DMS 273 (cell line): ENCODE results near the gene ZYG11B.
"Not testable (repeated sequence)": the region's sequence is repeated elsewhere in the genome, so short reads cannot be mapped to it uniquely, and the experiment has no call there.

Experiments
- DNase-seq: peaks from one replicate; lab custom pipeline; 2025; ENCODE audit not compliant: unreplicated experiment; lab: John Stamatoyannopoulos, UW

ZYG11B gene

DNA sequence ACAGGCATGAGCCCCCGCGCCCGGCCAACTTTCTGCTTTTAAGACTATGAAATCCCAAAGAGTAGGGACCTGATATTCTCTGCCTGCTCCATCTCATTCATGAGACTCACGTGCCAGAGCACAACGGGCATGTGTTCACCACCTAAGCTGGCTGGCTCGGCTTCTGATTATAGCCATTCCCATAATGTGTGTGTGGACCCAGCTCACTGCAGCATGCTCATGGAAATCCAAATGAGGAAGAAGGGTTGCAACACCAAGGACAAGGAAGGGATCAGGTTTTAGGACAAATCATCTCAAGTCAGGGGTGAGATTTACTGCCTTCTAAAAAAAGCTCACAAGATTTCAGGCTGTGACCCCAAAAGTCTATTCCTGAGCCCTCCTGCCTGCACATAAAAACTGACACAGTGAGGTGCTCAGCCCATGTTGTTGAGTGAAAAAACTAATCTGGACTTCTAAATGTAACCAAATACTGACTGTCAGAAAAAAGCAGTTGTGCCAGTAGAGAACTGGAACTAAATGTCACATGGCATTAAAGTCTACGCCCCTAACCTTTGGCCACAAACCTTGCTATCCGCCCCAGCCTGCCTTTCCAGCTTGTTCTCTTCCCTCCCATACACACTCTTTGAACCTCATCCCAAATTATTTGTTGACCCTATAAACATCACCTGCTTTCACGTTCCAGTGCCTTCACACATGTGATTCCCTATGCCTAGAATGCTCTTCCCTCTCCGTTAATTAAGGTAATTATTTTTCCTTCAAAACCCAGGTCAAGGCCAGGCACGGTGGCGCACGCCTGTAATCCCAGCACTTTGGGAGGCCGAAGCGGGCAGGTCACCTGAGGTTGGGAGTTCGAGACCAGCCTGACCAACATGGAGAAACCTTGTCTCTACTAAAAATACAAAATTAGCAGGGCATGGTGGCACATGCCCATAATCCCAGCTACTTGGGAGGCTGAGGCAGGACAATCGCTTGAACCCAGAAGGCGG is 19.0 kb upstream of the ZYG11B start:
- no peak for DNase-seq

GRCh38 chr1:52707927-52708655 is 18.2 kb upstream of the ZYG11B start:
- no peak for DNase-seq

DNA sequence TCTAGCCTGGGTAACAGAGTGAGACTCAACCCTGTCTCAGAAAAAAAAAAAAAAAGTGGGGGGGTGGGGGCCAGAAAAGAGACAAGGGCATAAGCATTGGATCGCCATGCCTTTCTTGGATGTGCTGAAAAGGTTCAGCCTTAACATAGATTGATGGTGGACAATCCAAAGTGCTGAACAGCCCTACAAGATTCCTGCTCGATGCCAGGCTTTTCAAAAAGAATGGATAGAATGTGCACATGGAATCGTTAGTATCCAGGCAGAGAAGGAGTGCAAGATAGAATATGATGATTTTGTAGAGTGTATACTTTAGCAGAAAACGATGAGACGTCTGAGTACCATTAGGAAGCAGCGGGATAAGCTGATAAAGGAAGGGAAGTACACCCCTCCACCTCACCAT is 17.2 kb upstream of the ZYG11B start:
- no peak for DNase-seq

- no peak for DNase-seq
These were observed 12.7 kb upstream of the ZYG11B start for GRCh38 chr1:52713590-52713989.

DNA sequence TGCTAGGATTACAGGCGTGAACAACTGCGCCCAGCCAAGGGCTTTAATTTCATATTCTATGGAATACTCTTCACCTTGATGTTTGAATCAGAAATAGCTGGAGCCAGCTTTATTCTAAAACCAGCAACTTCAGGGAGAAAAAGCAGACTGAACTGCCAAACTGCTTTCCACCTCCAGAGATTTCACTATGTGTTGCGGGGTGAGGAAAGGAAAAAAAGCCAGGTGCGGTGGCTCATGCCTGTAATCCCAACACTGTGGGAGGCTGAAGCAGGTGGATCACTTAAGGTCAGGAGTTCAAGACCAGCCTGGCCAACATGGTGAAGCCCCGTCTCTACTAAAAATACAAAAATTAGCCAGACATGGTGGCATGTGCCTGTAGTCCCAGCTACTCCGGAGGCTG is 11.0 kb upstream of the ZYG11B start:
- DNase-seq = not testable (repeated sequence)

DNA sequence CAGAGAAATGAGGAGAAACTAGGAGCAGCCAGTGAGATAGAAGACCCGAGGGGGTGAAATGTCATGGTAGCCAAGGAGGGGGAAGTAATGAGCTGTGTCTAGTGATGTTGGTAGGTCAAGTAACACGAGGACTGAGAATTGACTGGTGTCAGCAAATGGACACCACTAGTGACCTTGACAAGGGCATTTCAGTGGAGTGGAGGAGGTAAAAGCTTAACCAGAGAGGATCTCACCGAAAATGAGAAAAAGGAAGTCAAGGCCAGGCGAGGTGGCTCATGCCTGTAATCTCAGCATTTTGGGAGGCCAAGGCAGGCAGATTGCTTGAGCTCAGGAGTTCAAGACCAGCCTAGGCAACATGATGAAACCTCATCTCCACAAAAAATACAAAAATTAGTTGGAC is 3.0 kb upstream of the ZYG11B start:
- no peak for DNase-seq

- DNase-seq = no peak
These were observed 369 bp upstream of the ZYG11B start for GRCh38 chr1:52725903-52726264.

DNA sequence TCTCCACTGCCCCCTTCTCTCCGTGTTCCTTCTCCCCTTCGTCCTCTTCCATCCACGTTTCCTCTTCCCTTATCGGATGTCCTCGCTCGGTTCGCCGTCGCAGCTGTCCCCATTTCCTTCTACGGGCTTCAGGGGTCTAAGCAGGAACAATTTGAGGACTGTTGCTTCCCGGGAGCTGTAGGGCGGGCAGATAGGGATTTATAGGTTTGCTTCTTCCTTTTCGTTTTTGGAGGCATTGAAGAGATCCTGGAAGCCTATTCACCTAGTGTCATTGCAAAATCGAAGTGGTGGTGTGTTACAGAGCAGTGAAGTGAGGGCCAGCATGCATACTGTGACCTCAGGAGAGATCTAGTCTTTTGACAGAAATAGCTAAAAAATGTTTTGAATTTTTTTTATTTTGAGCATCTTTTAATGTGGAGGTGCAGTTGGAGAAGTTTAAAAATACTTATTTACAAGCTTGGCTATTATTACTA is 897 bp downstream of the ZYG11B start:
- DNase-seq = peak; percentile 36

DNA sequence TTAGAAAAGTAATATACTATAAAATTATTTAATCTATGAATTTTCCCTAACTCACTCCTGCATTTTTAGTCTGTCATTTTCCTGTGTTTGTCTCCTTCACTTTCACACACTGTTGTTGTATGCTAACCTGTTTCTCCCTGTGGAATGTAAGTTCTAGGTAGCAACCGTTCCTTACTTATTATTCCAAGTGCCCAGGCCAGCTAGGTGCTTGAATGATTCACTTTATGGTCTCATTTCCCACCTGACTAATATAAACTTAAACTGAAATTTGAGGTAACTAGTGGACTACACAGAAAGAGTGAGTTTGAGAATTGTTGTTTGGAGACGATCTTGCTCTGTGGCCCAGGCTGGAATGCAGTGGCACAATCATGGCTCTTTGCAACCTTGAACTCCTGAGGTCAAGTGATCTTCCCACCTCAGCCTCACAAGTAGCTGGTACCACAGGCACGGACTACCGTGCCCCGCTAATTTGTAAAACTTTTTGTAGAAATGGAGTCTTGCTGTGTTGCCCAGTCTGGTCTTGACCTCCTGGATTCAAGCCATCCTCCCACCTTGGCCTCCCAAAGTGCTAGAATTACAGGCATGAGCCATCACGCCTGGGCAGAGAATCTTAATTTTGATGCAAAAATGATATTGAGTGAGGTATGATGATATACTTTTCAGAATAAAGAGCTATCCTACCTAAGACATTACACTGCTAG is 1.9 kb downstream of the ZYG11B start:
- DNase-seq = no peak

DNA sequence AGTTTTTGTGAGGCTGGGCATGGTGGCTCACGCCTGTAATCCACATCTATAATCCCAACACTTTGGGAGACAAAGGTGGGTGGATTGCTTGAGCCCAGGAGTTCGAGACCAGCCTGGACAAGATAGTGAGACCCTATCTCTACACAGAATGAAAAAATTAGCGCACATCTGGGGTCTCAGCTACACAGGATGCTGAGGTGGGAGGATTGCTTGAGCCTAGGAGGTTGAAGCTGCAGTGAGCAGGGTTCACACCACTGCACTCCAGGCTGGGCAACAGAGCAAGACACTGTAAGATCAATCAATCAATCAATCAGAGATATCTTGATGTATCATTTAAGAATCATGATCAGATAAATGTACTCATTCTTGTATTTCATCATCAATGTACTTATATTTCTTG is 7.1 kb downstream of the ZYG11B start:
- no peak for DNase-seq

DNA sequence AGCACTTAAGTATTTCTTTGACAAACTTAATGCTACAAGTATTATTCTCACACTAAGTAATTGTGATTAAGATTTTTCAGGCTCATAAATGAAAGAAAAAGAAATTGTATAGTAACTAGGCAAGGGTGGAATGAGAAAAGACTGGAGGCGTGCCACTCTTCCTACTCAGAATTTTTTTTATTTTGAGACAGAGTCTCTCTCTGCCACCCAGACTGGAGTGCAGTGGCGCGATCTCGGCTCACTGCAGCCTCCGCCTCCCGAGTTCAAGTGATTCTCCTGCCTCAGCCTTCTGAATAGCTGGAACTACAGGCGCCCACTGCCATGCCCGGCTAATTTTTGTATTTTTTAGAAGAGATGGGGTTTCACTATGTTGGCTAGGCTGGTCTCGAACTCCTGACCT is 9.1 kb downstream of the ZYG11B start:
- not testable (repeated sequence) for DNase-seq

GRCh38 chr1:52738148-52738547 is 11.9 kb downstream of the ZYG11B start:
- no peak for DNase-seq

GRCh38 chr1:52738893-52739292 is 12.6 kb downstream of the ZYG11B start:
- no peak for DNase-seq

DNA sequence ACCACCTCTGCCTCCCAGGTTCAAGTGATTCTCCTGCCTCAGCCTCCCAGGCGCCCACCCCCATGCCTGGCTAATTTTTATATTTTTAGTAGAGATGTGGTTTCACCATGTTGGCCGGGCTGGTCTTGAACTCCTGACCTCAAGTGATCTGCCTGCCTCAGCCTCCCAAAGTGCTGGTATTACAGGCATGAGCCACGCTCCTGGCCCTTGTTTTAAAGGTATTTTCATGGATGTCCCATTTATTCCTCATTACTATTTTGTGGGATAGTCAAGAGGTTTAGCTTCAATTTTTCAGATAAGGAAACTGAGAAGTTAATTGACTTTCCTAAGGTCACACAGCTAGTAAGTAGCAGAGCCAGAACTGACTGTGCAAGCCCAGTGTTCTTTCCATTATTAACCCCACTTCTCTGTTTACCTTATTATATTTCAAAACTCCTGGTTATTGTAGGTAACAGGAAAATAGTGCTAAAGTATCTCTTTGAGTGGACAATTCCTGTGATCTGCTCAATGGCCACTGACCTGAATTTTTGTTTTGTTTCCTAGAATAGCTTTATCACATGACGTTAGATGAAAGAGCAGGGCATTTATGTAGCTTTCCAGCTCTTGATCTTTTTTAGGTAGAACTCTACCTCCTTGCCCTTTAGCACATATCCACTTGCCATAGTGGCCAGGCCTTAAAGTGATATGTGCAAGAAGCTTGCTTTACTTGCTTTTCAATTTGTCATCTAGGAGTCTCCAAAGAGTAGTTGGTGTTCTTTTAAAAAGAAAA is 13.6 kb downstream of the ZYG11B start:
- no peak for DNase-seq

GRCh38 chr1:52741259-52741658 is 15.0 kb downstream of the ZYG11B start:
- DNase-seq = no peak

DNA sequence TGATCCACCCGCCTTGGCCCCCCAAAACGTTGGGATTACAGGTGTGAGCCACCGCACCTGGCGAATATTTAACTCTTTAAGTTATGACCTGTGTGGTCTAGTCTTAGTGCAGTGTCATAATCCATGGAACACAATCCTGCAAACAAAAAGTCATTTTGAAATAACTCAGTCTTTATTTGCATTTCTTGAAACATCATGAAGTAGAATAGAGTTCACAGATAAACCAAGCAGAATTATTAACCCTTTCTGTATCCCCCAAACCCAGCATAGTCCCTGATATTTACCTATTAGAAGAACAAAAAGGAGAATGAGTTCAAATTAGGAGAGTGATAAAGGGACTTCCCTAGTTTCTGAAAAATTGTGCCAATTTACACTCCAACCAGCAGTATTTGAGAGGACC is 19.9 kb downstream of the ZYG11B start:
- no peak for DNase-seq

DNA sequence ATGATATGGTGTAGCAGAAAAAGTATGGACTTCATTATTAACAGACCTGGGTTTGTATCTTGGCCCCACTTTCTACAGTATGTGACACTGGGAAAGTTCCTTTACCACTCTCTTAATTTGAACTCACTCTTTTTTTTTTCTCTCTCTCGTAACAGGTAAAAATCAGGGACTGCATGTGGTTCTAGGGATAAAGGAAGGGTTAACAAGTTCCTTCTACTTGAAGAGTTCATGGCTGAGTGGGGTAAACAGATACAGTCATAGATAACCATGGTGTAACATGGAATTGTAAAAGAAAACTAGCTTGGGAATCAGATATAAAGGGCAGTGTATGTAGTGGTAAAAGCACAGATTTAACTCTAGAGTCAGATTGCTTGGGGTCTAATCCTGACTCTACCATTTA is 21.2 kb downstream of the ZYG11B start:
- no peak for DNase-seq

GRCh38 chr1:52748119-52748518 is 21.9 kb downstream of the ZYG11B start:
- peak; percentile 11 for DNase-seq

- DNase-seq = not testable (repeated sequence)
These were observed 23.2 kb downstream of the ZYG11B start for GRCh38 chr1:52749496-52749895.

GRCh38 chr1:52750139-52750538 is 23.9 kb downstream of the ZYG11B start:
- not testable (repeated sequence) for DNase-seq
